GM23338 (cell line): ENCODE data around the gene LRIG1. TPM values are rescaled to one million over a fixed set of nuclear protein-coding genes. Genes with fewer than 3 reads are reported as not detected.
A peak's percentile ranks its signal among the peaks of the same experiment; 100 is the strongest.

ENCODE experiments used
- ATAC-seq: fragments of 200-7000 bp; cut with Tn5 transposase; 3 replicates; pipeline ENCODE4 v1.9.1; 2020
- DNase-seq: peaks from one replicate; pipeline ENCODE4 v3.0.0-alpha.2; 2015; ENCODE audit warnings: low spot score
- H2AFZ ChIP-seq: fragments of 200-600 bp; sonication (generic); 2 replicates; pipeline ENCODE4 v1.8.0; 2016; ENCODE audit warnings: antibody characterized with exemption, mild to moderate bottlenecking, moderate library complexity
- H3F3A ChIP-seq: fragments of 200-600 bp; sonication (generic); replicated peaks from 2 replicates; pipeline ENCODE4 v1.8.0; 2017; ENCODE audit warnings: antibody characterized with exemption, mixed run types, low read depth
- H3K27ac ChIP-seq: fragments of 200-600 bp; sonication (generic); 2 replicates; pipeline ENCODE4 v1.6.1; 2016; ENCODE audit warnings: low read depth
- H3K27me3 ChIP-seq: fragments of 200-600 bp; sonication (generic); 2 replicates; pipeline ENCODE4 v1.8.0; 2016; ENCODE audit warnings: mild to moderate bottlenecking, mixed run types, moderate library complexity; ENCODE audit not compliant: insufficient read depth
- H3K36me3 ChIP-seq: fragments of 200-600 bp; sonication (generic); 2 replicates; pipeline ENCODE4 v1.8.0; 2016; ENCODE audit warnings: mild to moderate bottlenecking; ENCODE audit not compliant: insufficient read depth
- H3K4me1 ChIP-seq: fragments of 200-600 bp; sonication (generic); 2 replicates; pipeline ENCODE4 v1.8.0; 2016; ENCODE audit warnings: mild to moderate bottlenecking, moderate library complexity; ENCODE audit not compliant: insufficient read depth
- H3K4me2 ChIP-seq: fragments of 200-600 bp; sonication (generic); 2 replicates; pipeline ENCODE4 v1.7.1; 2017; ENCODE audit warnings: mixed run types
- H3K4me3 ChIP-seq: fragments of 200-600 bp; sonication (generic); 2 replicates; pipeline ENCODE4 v1.6.1; 2016; ENCODE audit warnings: mixed run types
- H3K79me2 ChIP-seq: fragments of 200-600 bp; sonication (generic); replicated peaks from 2 replicates; pipeline ENCODE4 v1.8.0; 2017; ENCODE audit warnings: mild to moderate bottlenecking; ENCODE audit not compliant: insufficient read depth
- H3K9me2 ChIP-seq: fragments of 200-600 bp; sonication (generic); 2 replicates; pipeline ENCODE4 v1.8.0; 2017; ENCODE audit not compliant: insufficient read depth
- H4K20me1 ChIP-seq: fragments of 200-600 bp; sonication (generic); replicated peaks from 2 replicates; pipeline ENCODE4 v1.8.0; 2017; ENCODE audit warnings: mild to moderate bottlenecking; ENCODE audit not compliant: insufficient read depth
- H3K27ac Mint-ChIP-seq: 2 replicates; pipeline ENCODE4 v1.8.0; 2020; ENCODE audit warnings: inconsistent platforms, mild to moderate bottlenecking, moderate library complexity, mixed read lengths
- H3K27me3 Mint-ChIP-seq: 3 replicates; pipeline ENCODE4 v1.8.0; 2022; ENCODE audit warnings: low read depth, mild to moderate bottlenecking, moderate library complexity, mixed read lengths, inconsistent platforms; ENCODE audit not compliant: insufficient read depth, poor library complexity
- H3K36me3 Mint-ChIP-seq: 3 replicates; pipeline ENCODE4 v1.8.0; 2021; ENCODE audit warnings: low read depth, mild to moderate bottlenecking, inconsistent platforms, moderate library complexity, mixed read lengths
- H3K4me1 Mint-ChIP-seq: 3 replicates; pipeline ENCODE4 v1.8.0; 2020; ENCODE audit warnings: mild to moderate bottlenecking, inconsistent platforms, mixed read lengths
- H3K4me3 Mint-ChIP-seq: 3 replicates; pipeline ENCODE4 v1.8.0; 2021; ENCODE audit warnings: moderate library complexity, mild to moderate bottlenecking, inconsistent platforms, mixed read lengths
- H3K9me3 Mint-ChIP-seq: 3 replicates; pipeline ENCODE4 v1.8.0; 2020; ENCODE audit warnings: moderate library complexity, mild to moderate bottlenecking, inconsistent platforms, mixed read lengths
- CREB1 ChIP-seq: fragments of 250-450 bp; sonication (Bioruptor Pico); IDR thresholded peaks from 2 replicates; pipeline ENCODE4 v1.5.0; 2020; ENCODE audit warnings: low read depth, mild to moderate bottlenecking, moderate library complexity
- EZH2phosphoT487 ChIP-seq: fragments of 200-600 bp; sonication (generic); IDR thresholded peaks from one replicate; pipeline ENCODE4 v1.8.1; 2018; ENCODE audit warnings: antibody characterized with exemption; ENCODE audit not compliant: unreplicated experiment
- POLR2AphosphoS5 ChIP-seq: IDR thresholded peaks from 2 replicates; pipeline ENCODE4 v1.6.1; 2016; ENCODE audit warnings: antibody characterized with exemption, low read depth
- REST ChIP-seq: IDR thresholded peaks from one replicate; pipeline ENCODE4 v1.6.1; 2018; ENCODE audit warnings: antibody characterized with exemption; ENCODE audit not compliant: unreplicated experiment
- STAT1 ChIP-seq: IDR thresholded peaks from one replicate; pipeline ENCODE4 v1.6.1; 2016; ENCODE audit warnings: antibody characterized with exemption; ENCODE audit not compliant: unreplicated experiment
- ZNF331 ChIP-seq: fragments of 250-450 bp; sonication (Bioruptor Pico); IDR thresholded peaks from 2 replicates; pipeline ENCODE4 v1.5.0; 2020; ENCODE audit warnings: low read depth, mild to moderate bottlenecking, moderate library complexity
- polyA plus RNA-seq: library from polyadenylated mRNA; unstranded; fragments of >200 nt; fragmentation: Nextera tagmentation; extraction: Ambion mirVana; gene quantifications from 2 replicates; pipeline ENCODE4 v1.2.1, GENCODE V29; 2016
- total RNA-seq: library from RNA; depleted of rRNA; stranded (reverse); fragments of >200 nt; shearing (Covaris generic); gene quantifications from 2 replicates; pipeline ENCODE4 v1.2.3, GENCODE V29; 2014
- TF ChIP-seq, protein P1 (sequence below): fragments of 250-450 bp; sonication (Bioruptor Pico); IDR thresholded peaks from 2 replicates; pipeline ENCODE4 v1.5.0; 2020; ENCODE audit warnings: mild to moderate bottlenecking, moderate library complexity

Gene LRIG1
- total and polyA plus RNA-seq, 2 experiments from 2014 or later, result 40.0 to 134 TPM

GRCh38 chr3:66394019-66394752 is 106.6 kb downstream of the LRIG1 start:
- no peak for DNase-seq
- Mint-ChIP-seq H3K4me1 (peaks cover 15% of the 10 kb centered on the region), H3K27me3 (peaks cover 22% of the 10 kb centered on the region), H3K36me3 (peaks cover 79% of the 10 kb centered on the region), H3K9me3 (no peaks in the 10 kb centered on the region), H3K27ac (0 out of 2 replicates have a peak overlapping the region, but pooled peaks have one; percentile 33), H3K4me3 (no peak overlapping the region)
- TF ChIP-seq POLR2AphosphoS5 (no peak), EZH2phosphoT487 (no peak), STAT1 (no peak), ZNF331 (CRISPR knock-in tag) (no peak), CREB1 (CRISPR knock-in tag) (no peak), REST (no peak)
- TF ChIP-seq, protein P1, sequence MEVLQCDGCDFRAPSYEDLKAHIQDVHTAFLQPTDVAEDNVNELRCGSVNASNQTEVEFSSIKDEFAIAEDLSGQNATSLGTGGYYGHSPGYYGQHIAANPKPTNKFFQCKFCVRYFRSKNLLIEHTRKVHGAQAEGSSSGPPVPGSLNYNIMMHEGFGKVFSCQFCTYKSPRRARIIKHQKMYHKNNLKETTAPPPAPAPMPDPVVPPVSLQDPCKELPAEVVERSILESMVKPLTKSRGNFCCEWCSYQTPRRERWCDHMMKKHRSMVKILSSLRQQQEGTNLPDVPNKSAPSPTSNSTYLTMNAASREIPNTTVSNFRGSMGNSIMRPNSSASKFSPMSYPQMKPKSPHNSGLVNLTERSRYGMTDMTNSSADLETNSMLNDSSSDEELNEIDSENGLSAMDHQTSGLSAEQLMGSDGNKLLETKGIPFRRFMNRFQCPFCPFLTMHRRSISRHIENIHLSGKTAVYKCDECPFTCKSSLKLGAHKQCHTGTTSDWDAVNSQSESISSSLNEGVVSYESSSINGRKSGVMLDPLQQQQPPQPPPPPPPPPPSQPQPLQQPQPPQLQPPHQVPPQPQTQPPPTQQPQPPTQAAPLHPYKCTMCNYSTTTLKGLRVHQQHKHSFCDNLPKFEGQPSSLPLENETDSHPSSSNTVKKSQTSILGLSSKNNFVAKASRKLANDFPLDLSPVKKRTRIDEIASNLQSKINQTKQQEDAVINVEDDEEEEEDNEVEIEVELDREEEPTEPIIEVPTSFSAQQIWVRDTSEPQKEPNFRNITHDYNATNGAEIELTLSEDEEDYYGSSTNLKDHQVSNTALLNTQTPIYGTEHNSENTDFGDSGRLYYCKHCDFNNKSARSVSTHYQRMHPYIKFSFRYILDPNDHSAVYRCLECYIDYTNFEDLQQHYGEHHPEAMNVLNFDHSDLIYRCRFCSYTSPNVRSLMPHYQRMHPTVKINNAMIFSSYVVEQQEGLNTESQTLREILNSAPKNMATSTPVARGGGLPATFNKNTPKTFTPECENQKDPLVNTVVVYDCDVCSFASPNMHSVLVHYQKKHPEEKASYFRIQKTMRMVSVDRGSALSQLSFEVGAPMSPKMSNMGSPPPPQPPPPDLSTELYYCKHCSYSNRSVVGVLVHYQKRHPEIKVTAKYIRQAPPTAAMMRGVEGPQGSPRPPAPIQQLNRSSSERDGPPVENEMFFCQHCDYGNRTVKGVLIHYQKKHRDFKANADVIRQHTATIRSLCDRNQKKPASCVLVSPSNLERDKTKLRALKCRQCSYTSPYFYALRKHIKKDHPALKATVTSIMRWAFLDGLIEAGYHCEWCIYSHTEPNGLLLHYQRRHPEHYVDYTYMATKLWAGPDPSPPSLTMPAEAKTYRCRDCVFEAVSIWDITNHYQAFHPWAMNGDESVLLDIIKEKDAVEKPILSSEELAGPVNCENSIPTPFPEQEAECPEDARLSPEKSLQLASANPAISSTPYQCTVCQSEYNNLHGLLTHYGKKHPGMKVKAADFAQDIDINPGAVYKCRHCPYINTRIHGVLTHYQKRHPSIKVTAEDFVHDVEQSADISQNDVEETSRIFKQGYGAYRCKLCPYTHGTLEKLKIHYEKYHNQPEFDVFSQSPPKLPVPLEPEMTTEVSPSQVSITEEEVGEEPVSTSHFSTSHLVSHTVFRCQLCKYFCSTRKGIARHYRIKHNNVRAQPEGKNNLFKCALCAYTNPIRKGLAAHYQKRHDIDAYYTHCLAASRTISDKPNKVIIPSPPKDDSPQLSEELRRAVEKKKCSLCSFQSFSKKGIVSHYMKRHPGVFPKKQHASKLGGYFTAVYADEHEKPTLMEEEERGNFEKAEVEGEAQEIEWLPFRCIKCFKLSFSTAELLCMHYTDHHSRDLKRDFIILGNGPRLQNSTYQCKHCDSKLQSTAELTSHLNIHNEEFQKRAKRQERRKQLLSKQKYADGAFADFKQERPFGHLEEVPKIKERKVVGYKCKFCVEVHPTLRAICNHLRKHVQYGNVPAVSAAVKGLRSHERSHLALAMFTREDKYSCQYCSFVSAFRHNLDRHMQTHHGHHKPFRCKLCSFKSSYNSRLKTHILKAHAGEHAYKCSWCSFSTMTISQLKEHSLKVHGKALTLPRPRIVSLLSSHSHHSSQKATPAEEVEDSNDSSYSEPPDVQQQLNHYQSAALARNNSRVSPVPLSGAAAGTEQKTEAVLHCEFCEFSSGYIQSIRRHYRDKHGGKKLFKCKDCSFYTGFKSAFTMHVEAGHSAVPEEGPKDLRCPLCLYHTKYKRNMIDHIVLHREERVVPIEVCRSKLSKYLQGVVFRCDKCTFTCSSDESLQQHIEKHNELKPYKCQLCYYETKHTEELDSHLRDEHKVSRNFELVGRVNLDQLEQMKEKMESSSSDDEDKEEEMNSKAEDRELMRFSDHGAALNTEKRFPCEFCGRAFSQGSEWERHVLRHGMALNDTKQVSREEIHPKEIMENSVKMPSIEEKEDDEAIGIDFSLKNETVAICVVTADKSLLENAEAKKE, result no peak
- H3K9me2 ChIP-seq, result no peaks in the 10 kb centered on the region
- ATAC-seq, result no peak
- no peaks in the 10 kb centered on the region for H3K4me1 ChIP-seq
- H3F3A ChIP-seq, result no peaks in the 10 kb centered on the region
- H3K27ac ChIP-seq, result 0 out of 2 replicates have a peak overlapping the region, but pooled peaks have one; percentile 39
- no peak overlapping the region for H3K4me3 ChIP-seq
- H3K79me2 ChIP-seq, result peaks cover 11% of the 10 kb centered on the region
- no peak overlapping the region for H3K4me2 ChIP-seq
- no peaks in the 10 kb centered on the region for H3K27me3 ChIP-seq
- peaks cover 51% of the 10 kb centered on the region for H3K36me3 ChIP-seq
- peaks cover 10% of the 10 kb centered on the region for H4K20me1 ChIP-seq
- no peak overlapping the region for H2AFZ ChIP-seq
